PFSK-1 (cell line): ENCODE data around the gene DPM2.

ENCODE experiments used
- FOXP2 ChIP-seq: optimal IDR thresholded peaks from 2 replicates; pipeline ENCODE3; 2011; ENCODE audit warnings: borderline replicate concordance, control low read depth, inconsistent platforms; ENCODE audit not compliant: insufficient read depth; ENCODE audit errors: extremely low read length, extremely low read depth
- POLR2AphosphoS5 ChIP-seq: IDR thresholded peaks from 2 replicates; pipeline ENCODE4 v1.6.1; 2012; ENCODE audit warnings: low read depth, mild to moderate bottlenecking, control low read depth, low read length, moderate library complexity
- REST ChIP-seq, 2 experiments: IDR thresholded peaks; 2 replicates each; pipeline versions ENCODE4 v1.6.1 to v1.8.0; 2011 to 2012; ENCODE audit warnings: low read depth in 2 of 2, low read length in 2 of 2, control low read depth in 1 of 2, inconsistent platforms in 1 of 2, mild to moderate bottlenecking in 1 of 2, moderate library complexity in 1 of 2; ENCODE audit not compliant: insufficient read depth in 1 of 2
- SIN3A ChIP-seq: IDR thresholded peaks from 2 replicates; pipeline ENCODE4 v1.6.1; 2012; ENCODE audit warnings: mild to moderate bottlenecking, low read length, moderate library complexity, borderline replicate concordance; ENCODE audit not compliant: insufficient read depth
- TAF1 ChIP-seq: IDR thresholded peaks from 2 replicates; pipeline ENCODE4 v1.6.1; 2012; ENCODE audit warnings: low read length, control low read depth, borderline replicate concordance; ENCODE audit not compliant: insufficient read depth

DPM2 gene

GRCh38 chr9:127897193-127897692 is 40.4 kb downstream of the DPM2 start:
- TF ChIP-seq REST (IDR thresholded peaks at IDR 0.05; ENCODE audit: insufficient read depth in 1 of 2, low read depth in 2 of 2, low read length in 2 of 2) (no peak), SIN3A (0 out of 2 replicates have a peak, but pooled peaks have one; percentile 69), FOXP2 (no peak), TAF1 (no peak), POLR2AphosphoS5 (peak; percentile 42; the same call in 1 of the 2 replicates)

- TF ChIP-seq POLR2AphosphoS5 (no peak), FOXP2 (no peak), REST (IDR thresholded peaks at IDR 0.05; ENCODE audit: insufficient read depth in 1 of 2, low read depth in 2 of 2, low read length in 2 of 2) (no peak), SIN3A (no peak), TAF1 (no peak)
These were observed 41.1 kb downstream of the DPM2 start for GRCh38 chr9:127896395-127897192.

GRCh38 chr9:127895811-127896210 is 41.8 kb downstream of the DPM2 start:
- TF ChIP-seq FOXP2: no peak
- no peak for TF ChIP-seq TAF1
- no peak for TF ChIP-seq REST (IDR thresholded peaks at IDR 0.05; ENCODE audit: insufficient read depth in 1 of 2, low read depth in 2 of 2, low read length in 2 of 2)
- TF ChIP-seq SIN3A: no peak
- TF ChIP-seq POLR2AphosphoS5: no peak

GRCh38 chr9:127893392-127893791 is 44.3 kb downstream of the DPM2 start:
- TF ChIP-seq POLR2AphosphoS5 (no peak), TAF1 (no peak), SIN3A (no peak), REST (IDR thresholded peaks at IDR 0.05; ENCODE audit: insufficient read depth in 1 of 2, low read depth in 2 of 2, low read length in 2 of 2) (no peak), FOXP2 (no peak)
